OCI-LY7 (cell line): Measurements from ENCODE around the gene DCAF7.

Source experiments
- CTCF ChIP-seq: fragments of 200-600 bp; sonication (generic); conservative IDR thresholded peaks from 2 replicates; pipeline ENCODE4 v1.5.1; 2014; ENCODE audit warnings: mild to moderate bottlenecking, antibody characterized with exemption, low read length, moderate library complexity, mixed read lengths
- EZH2phosphoT487 ChIP-seq: fragments of 200-600 bp; sonication (generic); IDR thresholded peaks from 2 replicates; pipeline ENCODE4 v1.6.1; 2018; ENCODE audit warnings: low read depth, borderline replicate concordance, mild to moderate bottlenecking, mixed run types, antibody characterized with exemption, low read length, moderate library complexity, mixed read lengths

- TF ChIP-seq CTCF = no peak
- TF ChIP-seq EZH2phosphoT487 = no peak
These were observed 24.9 kb upstream of the DCAF7 start for GRCh38 chr17:63525190-63525946.
